ENCODE data around the gene LYPD8. TPM values are rescaled to one million over a fixed set of nuclear protein-coding genes. Genes with fewer than 3 reads are reported as not detected.

LYPD8 gene
- total and polyA plus RNA-seq, 2 of the 8 experiments (the other 6 are each of a cell fraction or from before 2014, with no cell fraction given): not detected

- Histone ChIP-seq H2BK5ac (ENCODE audit: low read depth, low read length) (no peak overlapping the region), H2BK20ac (ENCODE audit: low read length) (no peak overlapping the region), H3K27ac (ENCODE audit: low read depth, low read length) (no peak overlapping the region), H3K4me1 (replicated peaks in 1 of 4; ENCODE audit: control insufficient read depth in 3 of 4, insufficient read depth in 4 of 4, low read length in 3 of 4) (no peaks in the 10 kb centered on the region), H4K8ac (ENCODE audit: extremely low read depth, insufficient read depth, low read length) (no peak overlapping the region), H3K4me2 (ENCODE audit: insufficient read depth in 1 of 2, low read depth in 2 of 2, low read length in 2 of 2) (no peak overlapping the region), H3K4me3 (ENCODE audit: extremely low read depth in 1 of 4, insufficient read depth in 2 of 4, low read depth in 3 of 4, low read length in 4 of 4) (no peak overlapping the region), H3K79me2 (ENCODE audit: control insufficient read depth in 1 of 2, insufficient read depth in 2 of 2, low read length in 2 of 2) (no peaks in the 10 kb centered on the region), H3K4ac (replicated peaks; ENCODE audit: insufficient read length, low read depth, low read length) (no peak overlapping the region), H3K23me2 (ENCODE audit: low read depth, low read length) (no peaks in the 10 kb centered on the region), H3K9ac (replicated peaks in 1 of 4; ENCODE audit: extremely low read depth in 1 of 4, low read depth in 3 of 4, low read length in 3 of 4) (no peak overlapping the region), H2BK120ac (replicated peaks; ENCODE audit: low read depth, low read length) (no peak overlapping the region), H3K9me3 (ENCODE audit: insufficient read depth in 2 of 2, low read depth in 1 of 2, low read length in 1 of 2) (peaks cover 70 to 84% of the 10 kb centered on the region in 2 experiments), H4K91ac (replicated peaks; ENCODE audit: insufficient read length, low read length) (no peak overlapping the region), H3K23ac (ENCODE audit: insufficient read length) (no peak overlapping the region), H3K27me3 (replicated peaks in 1 of 4; ENCODE audit: control insufficient read depth in 3 of 4, extremely low read depth in 1 of 4, insufficient read depth in 3 of 4, low read length in 3 of 4) (no peaks in the 10 kb centered on the region), H4K5ac (ENCODE audit: insufficient read length, low read depth, low read length) (no peak overlapping the region), H2AK5ac (ENCODE audit: low read depth, low read length) (no peak overlapping the region), H4K20me1 (replicated peaks in 1 of 2; ENCODE audit: control insufficient read depth in 1 of 2, insufficient read depth in 2 of 2, low read length in 2 of 2) (no peaks in the 10 kb centered on the region), H3K18ac (ENCODE audit: extremely low read depth, low read length) (no peak overlapping the region), H2BK15ac (ENCODE audit: low read length) (no peak overlapping the region), H3K14ac (ENCODE audit: insufficient read length) (no peak overlapping the region), H3K36me3 (ENCODE audit: control insufficient read depth in 2 of 4, insufficient read depth in 4 of 4, low read length in 3 of 4) (no peaks in the 10 kb centered on the region), H2AFZ (ENCODE audit: low read length) (no peak overlapping the region), H2BK12ac (ENCODE audit: low read depth, low read length) (no peak overlapping the region), H3K79me1 (ENCODE audit: low read depth, low read length) (no peaks in the 10 kb centered on the region), H3K56ac (replicated peaks; ENCODE audit: insufficient read length, low read depth, low read length) (no peak overlapping the region)
- WGBS, 2 experiments (ENCODE audit: extremely low coverage in 1 of 2, insufficient coverage in 1 of 2, insufficient read length in 1 of 2, insufficient replicate concordance in 2 of 2, low coverage in 1 of 2, low lambda C conversion rate in 2 of 2, missing lambda C conversion rate in 1 of 2): 79% methylated on average over 4 of the region's 4 CpGs; no CpG with 5 or more reads in 1 of the 2 experiments
- POLR2A ChIA-PET (ENCODE audit: partially characterized antibody): no interaction called here
- CTCF ChIA-PET (ENCODE audit: partially characterized antibody): no interaction called here
- no peak for FAIRE-seq
- DNase-seq (ENCODE audit: low read depth in 1 of 2, low spot score in 2 of 2): no peak
- TF ChIP-seq SRF (IDR thresholded peaks at IDR 0.05; ENCODE audit: low read depth, low read length) (no peak), RNF2 (IDR thresholded peaks at IDR 0.05; ENCODE audit: borderline replicate concordance, low read depth, low read length, missing control alignments, poor library complexity, severe bottlenecking) (no peak)
These were observed 45.2 kb downstream of the LYPD8 start for GRCh38 chr1:248710305-248710900.

Data from H1 (cell line).